ENCODE results near the gene MYH13. TPM values are rescaled to one million over a fixed set of nuclear protein-coding genes. Genes with fewer than 3 reads are reported as not detected.
A peak's percentile ranks its signal among the peaks of the same experiment; 100 is the strongest.

Gene MYH13
- total and polyA plus RNA-seq, 9 of the 15 experiments (the other 6 are each of a cell fraction or from before 2014, with no cell fraction given), result 0.01 TPM; not detected in 8

GRCh38 chr17:10278218-10278617 is 94.6 kb downstream of the MYH13 start:
- H3K27me3 ChIP-seq (ENCODE audit: control insufficient read depth in 2 of 2, insufficient read depth in 2 of 2, low read length in 2 of 2), result no peaks in the 10 kb centered on the region
- 0% methylated on average over 3 of the region's 3 CpGs for WGBS (ENCODE audit: insufficient coverage, low coverage, missing lambda C conversion rate)
- H3K9me3 ChIP-seq (replicated peaks; ENCODE audit: control insufficient read depth, insufficient read depth, low read depth, low read length), result no peaks in the 10 kb centered on the region
- TF ChIP-seq NR3C1 (CRISPR knock-in tag; IDR thresholded peaks at IDR 0.05), result no peak
- TF ChIP-seq L3MBTL2 (IDR thresholded peaks at IDR 0.05), result 0 out of 2 replicates have a peak, but pooled peaks have one; percentile 17
- H3K9ac ChIP-seq (ENCODE audit: insufficient read depth in 1 of 2, low read depth in 2 of 2, low read length in 2 of 2), result no peak overlapping the region
- H3K4me1 ChIP-seq (replicated peaks in 1 of 2; ENCODE audit: control insufficient read depth in 2 of 2, insufficient read depth in 2 of 2, low read length in 2 of 2), result no peaks in the 10 kb centered on the region
- no peak overlapping the region for H3K4me2 ChIP-seq (ENCODE audit: insufficient read depth, low read length)
- intact Hi-C loops (cut with micrococcal nuclease), result no loop called here
- H3K79me2 ChIP-seq (ENCODE audit: control insufficient read depth, insufficient read depth, low read length), result no peaks in the 10 kb centered on the region
- DNase-seq (ENCODE audit: extremely low read depth in 1 of 4, low spot score in 3 of 4) (peak in 2 of 4 experiments; percentile 6 to 8), ATAC-seq (no peak), FAIRE-seq (no peak)
- ChIA-PET POLR2A (no interaction called here), CTCF (ENCODE audit: low intra/inter-chr PET ratio) (no interaction called here)
- no peak overlapping the region for H3K27ac ChIP-seq (ENCODE audit: extremely low read depth, low read depth, low read length)
- H2AFZ ChIP-seq (ENCODE audit: low read depth, low read length), result no peak overlapping the region
- H3K9me1 ChIP-seq (ENCODE audit: control insufficient read depth, insufficient read depth, low read length), result no peaks in the 10 kb centered on the region
- H4K20me1 ChIP-seq (replicated peaks; ENCODE audit: control insufficient read depth, insufficient read depth, low read length), result no peaks in the 10 kb centered on the region
- H3K36me3 ChIP-seq (ENCODE audit: control insufficient read depth, insufficient read depth, low read length), result no peaks in the 10 kb centered on the region
- no TSS peak for BruUV-seq (replicated peaks)
- no peak overlapping the region for H3K4me3 ChIP-seq
- in situ Hi-C loops (cut with MboI), result no loop called here

GRCh38 chr17:10276436-10276835 is 96.4 kb downstream of the MYH13 start:
- no peaks in the 10 kb centered on the region for H3K36me3 ChIP-seq (ENCODE audit: control insufficient read depth, insufficient read depth, low read length)
- ChIA-PET CTCF (ENCODE audit: low intra/inter-chr PET ratio) (no interaction called here), POLR2A (no interaction called here)
- in situ Hi-C loops (cut with MboI) (no loop called here), intact Hi-C loops (cut with micrococcal nuclease) (no loop called here)
- no peaks in the 10 kb centered on the region for H3K27me3 ChIP-seq (ENCODE audit: control insufficient read depth in 2 of 2, insufficient read depth in 2 of 2, low read length in 2 of 2)
- no peak overlapping the region for H3K9ac ChIP-seq (ENCODE audit: insufficient read depth in 1 of 2, low read depth in 2 of 2, low read length in 2 of 2)
- no peak for DNase-seq (ENCODE audit: extremely low read depth in 1 of 4, low spot score in 3 of 4)
- no peaks in the 10 kb centered on the region for H3K9me3 ChIP-seq (replicated peaks; ENCODE audit: control insufficient read depth, insufficient read depth, low read depth, low read length)
- no peak overlapping the region for H2AFZ ChIP-seq (ENCODE audit: low read depth, low read length)
- no peak for FAIRE-seq
- no peaks in the 10 kb centered on the region for H4K20me1 ChIP-seq (replicated peaks; ENCODE audit: control insufficient read depth, insufficient read depth, low read length)
- no peak for ATAC-seq
- no peaks in the 10 kb centered on the region for H3K9me1 ChIP-seq (ENCODE audit: control insufficient read depth, insufficient read depth, low read length)
- H3K4me2 ChIP-seq (ENCODE audit: insufficient read depth, low read length), result no peak overlapping the region
- BruUV-seq (replicated peaks), result no TSS peak
- H3K4me1 ChIP-seq (replicated peaks in 1 of 2; ENCODE audit: control insufficient read depth in 2 of 2, insufficient read depth in 2 of 2, low read length in 2 of 2), result no peaks in the 10 kb centered on the region
- no peaks in the 10 kb centered on the region for H3K79me2 ChIP-seq (ENCODE audit: control insufficient read depth, insufficient read depth, low read length)
- 0% methylated on average over 3 of the region's 3 CpGs for WGBS (ENCODE audit: insufficient coverage, low coverage, missing lambda C conversion rate)
- H3K4me3 ChIP-seq, result no peak overlapping the region
- H3K27ac ChIP-seq (ENCODE audit: extremely low read depth, low read depth, low read length), result no peak overlapping the region
- no peak for TF ChIP-seq KAT8 (IDR thresholded peaks at IDR 0.05; ENCODE audit: low read depth)
- no peak for TF ChIP-seq HMG20A (CRISPR knock-in tag; conservative IDR thresholded peaks at IDR 0.05)
- no peak for TF ChIP-seq FOXJ2 (tag; IDR thresholded peaks at IDR 0.05)
- TF ChIP-seq E2F1 (CRISPR knock-in tag; IDR thresholded peaks at IDR 0.05), result no peak
- TF ChIP-seq ARHGAP35 (IDR thresholded peaks at IDR 0.05; ENCODE audit: partially characterized antibody), result no peak
- no peak for TF ChIP-seq THRA (IDR thresholded peaks at IDR 0.05)
- no peak for TF ChIP-seq ZNF324 (CRISPR knock-in tag; IDR thresholded peaks at IDR 0.05)
- TF ChIP-seq DIDO1 (tag; IDR thresholded peaks at IDR 0.05; ENCODE audit: low read depth), result no peak
- no peak for TF ChIP-seq TEAD1 (CRISPR knock-in tag; IDR thresholded peaks at IDR 0.05)
- TF ChIP-seq YY1 (IDR thresholded peaks at IDR 0.05; ENCODE audit: borderline replicate concordance in 1 of 3, control insufficient read depth in 1 of 3, extremely low read depth in 1 of 3, insufficient read depth in 3 of 3, insufficient read length in 1 of 3, insufficient replicate concordance in 2 of 3, low read depth in 1 of 3, low read length in 2 of 3), result no peak
- TF ChIP-seq EWSR1 (IDR thresholded peaks at IDR 0.05; ENCODE audit: borderline replicate concordance, low read depth, partially characterized antibody), result no peak
